GM10847 (cell line): ENCODE data around the gene ORM1.

Source experiments
- POLR2A ChIP-seq: IDR thresholded peaks from 2 replicates; pipeline ENCODE4 v1.6.1; 2011; ENCODE audit not compliant: insufficient read length; ENCODE audit errors: extremely low read depth

ORM1 gene

DNA sequence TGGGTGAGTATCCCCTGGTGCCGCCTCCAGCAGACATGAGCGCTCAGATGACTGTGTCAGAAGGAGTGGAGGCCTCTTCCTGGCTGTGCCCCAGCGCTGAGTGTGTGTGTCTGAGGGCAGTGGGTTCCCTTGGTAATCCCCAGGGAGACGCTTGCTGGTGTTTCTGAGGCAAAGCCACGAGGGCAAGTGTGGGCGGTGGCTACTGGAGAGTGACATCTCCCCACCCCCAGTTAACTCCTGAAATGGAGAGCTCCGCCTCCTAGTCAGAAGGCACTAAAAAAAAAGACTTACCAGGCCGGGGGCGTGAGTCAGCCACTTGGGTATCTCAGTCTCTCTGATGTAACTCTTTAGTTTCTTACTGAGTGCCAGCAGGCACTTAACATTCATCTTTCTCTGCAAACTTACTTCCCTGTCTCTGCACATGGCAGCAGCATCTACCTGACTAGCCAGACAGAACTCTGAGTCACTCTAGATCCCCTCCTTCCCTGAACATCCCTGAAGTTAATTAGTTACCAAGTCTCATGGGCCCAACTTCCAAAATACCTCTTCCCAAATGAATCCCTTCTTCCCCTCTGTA lies 26.1 kb downstream of the ORM1 start:
- no peak for TF ChIP-seq POLR2A

DNA sequence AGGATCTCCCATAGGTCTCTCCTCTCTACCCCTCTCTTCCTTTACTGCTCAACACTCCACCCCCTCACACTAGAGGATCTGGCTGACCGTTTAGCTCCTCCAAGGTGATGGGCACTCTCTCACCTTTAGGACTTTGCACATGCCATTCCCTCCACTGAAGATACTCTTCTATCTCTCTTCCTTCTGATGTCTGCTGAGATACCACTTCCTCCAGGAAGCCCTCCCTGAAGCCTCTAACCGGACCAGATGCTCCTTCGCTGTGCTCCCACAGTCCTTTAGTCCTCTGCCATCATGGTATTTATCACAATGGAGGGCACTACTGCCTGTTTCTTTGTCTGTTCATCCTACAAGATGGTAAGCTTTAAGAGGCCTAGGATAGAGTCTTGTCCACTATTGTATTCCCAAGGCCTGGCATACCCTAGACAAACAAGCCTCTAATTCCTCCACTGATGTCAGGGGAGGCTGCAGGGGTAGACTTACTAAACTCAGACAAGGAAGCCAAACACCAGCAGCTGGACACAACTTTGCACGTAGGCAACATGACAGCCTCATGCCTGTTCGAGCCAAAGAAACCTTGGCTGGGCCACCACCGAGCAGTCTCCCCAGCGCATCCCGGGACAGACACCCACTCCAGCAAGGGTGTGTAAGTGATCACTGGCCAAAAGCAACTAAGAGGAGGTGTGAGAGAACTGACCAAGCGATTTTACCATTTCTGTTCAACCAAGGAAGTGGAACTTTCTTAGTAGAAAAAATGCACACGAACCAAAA lies 27.0 kb downstream of the ORM1 start:
- no peak for TF ChIP-seq POLR2A

- no peak for TF ChIP-seq POLR2A
Observed at GRCh38 chr9:114350636-114351401, 27.9 kb downstream of the ORM1 start.

DNA sequence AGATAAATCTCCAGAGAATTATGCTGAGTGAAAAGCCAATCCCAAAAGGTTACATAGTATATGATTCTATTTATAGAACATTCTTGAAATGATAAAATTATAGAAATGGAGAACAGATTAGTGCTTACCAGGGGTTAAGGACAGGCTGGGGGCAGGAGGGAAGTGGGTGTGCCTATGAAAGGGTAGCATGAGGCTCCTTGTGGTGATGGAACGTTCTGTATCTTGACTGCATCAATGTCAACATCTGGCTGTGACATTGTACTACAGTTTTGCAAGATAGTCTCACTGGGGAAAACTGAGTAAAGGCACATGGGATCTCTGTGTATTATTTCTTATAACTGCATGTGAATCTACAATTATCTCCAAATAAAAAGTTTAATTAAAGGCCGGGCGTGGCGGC lies 29.0 kb downstream of the ORM1 start:
- no peak for TF ChIP-seq POLR2A

DNA sequence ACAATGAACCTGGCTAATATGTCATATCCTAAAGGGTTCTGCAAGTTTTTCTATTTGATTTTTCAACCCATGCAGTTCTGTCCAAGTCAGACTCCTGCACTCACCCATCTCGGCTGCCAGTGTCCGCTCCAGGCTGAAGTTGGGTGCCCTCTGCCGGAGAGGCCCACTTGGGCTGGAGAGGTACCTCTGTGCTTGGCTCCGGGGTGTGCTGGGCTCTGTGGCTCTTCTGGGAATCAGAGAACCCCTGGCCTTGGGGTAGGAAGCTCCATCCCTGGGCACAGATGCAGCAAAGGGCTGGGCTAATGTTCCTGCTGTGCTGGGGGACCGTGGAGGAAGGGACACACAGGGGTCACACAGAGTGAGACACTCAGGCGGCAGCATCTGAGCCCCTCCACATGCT lies 32.9 kb downstream of the ORM1 start:
- no peak for TF ChIP-seq POLR2A

GRCh38 chr9:114356792-114357191 lies 33.9 kb downstream of the ORM1 start:
- TF ChIP-seq POLR2A: no peak

DNA sequence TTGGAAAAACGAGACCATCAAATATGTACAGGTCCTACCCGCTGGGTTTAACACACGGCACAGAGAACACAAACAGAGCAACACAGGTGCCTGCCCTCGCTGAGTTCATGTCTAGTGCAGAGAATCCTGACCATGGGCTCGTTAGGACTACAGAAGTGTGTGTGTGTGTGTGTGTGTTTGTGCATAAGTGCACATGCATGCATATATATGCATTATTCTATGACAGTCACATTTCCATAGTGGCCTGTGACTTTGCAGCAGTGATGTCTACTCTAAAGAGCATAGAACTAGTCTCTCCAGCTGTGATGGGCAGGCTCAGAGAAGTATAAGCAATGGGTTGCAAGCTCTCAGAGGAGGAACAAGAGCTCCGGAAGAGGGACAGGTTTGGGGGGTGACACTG lies 34.5 kb downstream of the ORM1 start:
- no peak for TF ChIP-seq POLR2A

- TF ChIP-seq POLR2A: no peak
Observed at GRCh38 chr9:114357911-114358328, 35.0 kb downstream of the ORM1 start.

- no peak for TF ChIP-seq POLR2A
Observed at GRCh38 chr9:114359801-114360200, 36.9 kb downstream of the ORM1 start.

DNA sequence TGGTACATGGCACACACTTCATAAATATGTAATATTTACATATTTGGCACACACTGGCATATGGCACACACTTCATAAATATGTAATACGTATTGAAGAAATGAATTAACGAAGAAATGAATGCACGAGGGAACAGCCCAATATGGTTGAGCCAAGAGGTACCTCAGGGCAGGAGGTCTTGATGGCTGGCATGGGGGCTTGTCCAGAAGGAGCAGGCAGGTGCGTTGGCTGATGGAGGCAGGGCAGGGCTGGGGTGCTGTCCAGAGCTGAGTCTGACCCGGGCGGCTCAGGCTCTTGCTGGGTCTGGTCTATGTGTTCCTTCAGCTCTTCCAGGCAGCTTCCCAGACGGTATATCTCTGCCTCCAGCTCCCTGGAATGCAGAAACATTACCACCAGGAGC lies 38.6 kb downstream of the ORM1 start:
- TF ChIP-seq POLR2A: no peak

- no peak for TF ChIP-seq POLR2A
Observed at GRCh38 chr9:114362394-114362793, 39.5 kb downstream of the ORM1 start.

GRCh38 chr9:114363424-114363823 lies 40.5 kb downstream of the ORM1 start:
- no peak for TF ChIP-seq POLR2A

GRCh38 chr9:114364134-114365041 lies 41.5 kb downstream of the ORM1 start:
- no peak for TF ChIP-seq POLR2A

DNA sequence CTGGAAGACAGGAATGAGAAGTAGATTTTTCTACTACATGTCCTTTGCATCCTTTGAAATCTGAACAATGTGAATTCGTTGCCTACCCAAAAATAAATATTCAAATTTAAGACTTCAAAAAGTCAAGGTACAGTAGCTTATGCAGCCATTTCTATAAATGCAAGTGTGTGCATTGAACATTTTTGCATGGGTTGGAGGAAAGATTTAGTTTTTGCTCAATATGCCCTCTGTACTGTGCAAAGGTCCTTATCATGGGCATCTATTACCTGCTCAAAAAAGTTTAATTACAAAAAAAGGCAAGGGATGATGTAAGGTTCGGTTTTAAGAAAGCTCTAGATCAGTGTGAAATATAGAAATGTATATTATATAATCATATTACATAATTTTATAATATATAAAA lies 42.3 kb downstream of the ORM1 start:
- TF ChIP-seq POLR2A: no peak
